IMR-90 (cell line): ENCODE results near the gene CERKL. TPM values are rescaled to one million over a fixed set of nuclear protein-coding genes. Genes with fewer than 3 reads are reported as not detected.

ENCODE experiments used
- ATAC-seq: fragments of 200-7000 bp; cut with Tn5 transposase; 2 replicates; pipeline ENCODE4 v1.9.1; 2020; ENCODE audit warnings: low read depth, mild to moderate bottlenecking, moderate library complexity
- BruUV-seq: library from RNA; stranded (reverse); fragments of 400-500 nt; replicated peaks from 2 replicates; lab custom pipeline; 2021; lab: Mats Ljungman, UMichigan
- CTCF ChIA-PET: fragments of 300-600 bp; formaldehyde crosslinking; extraction: SDS; loops from one replicate; lab custom pipeline; 2021; ENCODE audit warnings: antibody characterized with exemption; lab: Yijun Ruan, JAX
- POLR2A ChIA-PET: fragments of 300-600 bp; sonication (Branson Sonifier 250); formaldehyde crosslinking; loops from one replicate; lab custom pipeline; 2022; ENCODE audit warnings: antibody characterized with exemption; ENCODE audit not compliant: unreplicated experiment; lab: Charles Lee
- DNase-seq: peaks from one replicate; pipeline ENCODE4 v3.0.0; 2013
- H2AFZ ChIP-seq: replicated peaks from 2 replicates; pipeline ENCODE3; 2013; ENCODE audit warnings: low read length, mild to moderate bottlenecking; ENCODE audit not compliant: poor library complexity
- H2AK5ac ChIP-seq: 2 replicates; pipeline ENCODE4 v1.6.1; 2013; ENCODE audit warnings: low read depth, low read length, inconsistent platforms
- H2AK9ac ChIP-seq: replicated peaks from 2 replicates; pipeline ENCODE3; 2013; ENCODE audit warnings: mild to moderate bottlenecking, low read depth, low read length, moderate library complexity; ENCODE audit not compliant: poor library complexity
- H2BK120ac ChIP-seq: 2 replicates; pipeline ENCODE4 v1.6.1; 2013; ENCODE audit warnings: low read depth, low read length, inconsistent platforms
- H2BK15ac ChIP-seq: 3 replicates; pipeline ENCODE4 v1.6.1; 2013; ENCODE audit warnings: low read depth, low read length, inconsistent platforms
- H2BK20ac ChIP-seq: 2 replicates; pipeline ENCODE4 v1.6.1; 2013; ENCODE audit warnings: low read depth, mild to moderate bottlenecking, inconsistent platforms, low read length, moderate library complexity
- H2BK5ac ChIP-seq: 2 replicates; pipeline ENCODE4 v1.6.1; 2013; ENCODE audit warnings: mild to moderate bottlenecking, low read depth, low read length, inconsistent platforms; ENCODE audit not compliant: poor library complexity, severe bottlenecking
- H3K14ac ChIP-seq: replicated peaks from 2 replicates; pipeline ENCODE4 v1.6.1; 2013; ENCODE audit warnings: low read depth, low read length, inconsistent platforms
- H3K18ac ChIP-seq: 2 replicates; pipeline ENCODE4 v1.6.1; 2013; ENCODE audit warnings: low read depth, low read length, control low read depth
- H3K23ac ChIP-seq: 2 replicates; pipeline ENCODE4 v1.6.1; 2013; ENCODE audit warnings: low read depth, low read length, inconsistent platforms
- H3K27ac ChIP-seq: 2 replicates; pipeline ENCODE4 v1.5.1; 2013; ENCODE audit warnings: mild to moderate bottlenecking, control low read depth, low read length; ENCODE audit not compliant: insufficient read depth
- H3K27me3 ChIP-seq: 2 replicates; pipeline ENCODE4 v1.6.1; 2013; ENCODE audit warnings: low read length; ENCODE audit not compliant: control insufficient read depth, insufficient read depth
- H3K36me3 ChIP-seq: 2 replicates; pipeline ENCODE4 v1.6.1; 2013; ENCODE audit warnings: low read length, mixed read lengths; ENCODE audit not compliant: control insufficient read depth, insufficient read depth
- H3K4ac ChIP-seq: 2 replicates; pipeline ENCODE4 v1.6.1; 2013; ENCODE audit warnings: low read depth, low read length, inconsistent platforms
- H3K4me1 ChIP-seq: 2 replicates; pipeline ENCODE4 v1.6.1; 2013; ENCODE audit warnings: low read length, mixed read lengths; ENCODE audit not compliant: control insufficient read depth, insufficient read depth
- H3K4me2 ChIP-seq: 2 replicates; pipeline ENCODE4 v1.6.1; 2013; ENCODE audit warnings: low read depth, mild to moderate bottlenecking, control low read depth, low read length, moderate library complexity
- H3K4me3 ChIP-seq: 2 replicates; pipeline ENCODE4 v1.5.1; 2013; ENCODE audit warnings: low read depth, mild to moderate bottlenecking, control low read depth, low read length, moderate library complexity; ENCODE audit not compliant: insufficient read depth
- H3K56ac ChIP-seq: 2 replicates; pipeline ENCODE4 v1.6.1; 2013; ENCODE audit warnings: low read length, inconsistent platforms; ENCODE audit not compliant: insufficient read depth; ENCODE audit errors: extremely low read depth
- H3K79me1 ChIP-seq, 2 experiments: 2 replicates each; pipeline ENCODE4 v1.6.1; 2013; ENCODE audit warnings: low read length in 2 of 2, inconsistent platforms in 1 of 2, low read depth in 1 of 2
- H3K9ac ChIP-seq: 2 replicates; pipeline ENCODE4 v1.6.1; 2013; ENCODE audit warnings: low read depth, low read length, control low read depth
- H3K9me1 ChIP-seq: 2 replicates; pipeline ENCODE4 v1.6.1; 2013; ENCODE audit warnings: low read length, inconsistent platforms; ENCODE audit not compliant: insufficient read depth
- H3K9me3 ChIP-seq: 2 replicates; pipeline ENCODE4 v1.6.1; 2013; ENCODE audit warnings: low read length; ENCODE audit not compliant: control insufficient read depth, insufficient read depth
- H4K20me1 ChIP-seq: 2 replicates; pipeline ENCODE4 v1.6.1; 2013; ENCODE audit warnings: low read length, inconsistent platforms; ENCODE audit not compliant: insufficient read depth
- H4K5ac ChIP-seq: 2 replicates; pipeline ENCODE4 v1.6.1; 2013; ENCODE audit warnings: mild to moderate bottlenecking, low read depth, low read length, control low read depth
- H4K8ac ChIP-seq, 2 experiments: 2 replicates each; pipeline ENCODE4 v1.6.1; 2013; ENCODE audit warnings: low read depth in 2 of 2, low read length in 2 of 2, control low read depth in 1 of 2, inconsistent platforms in 1 of 2
- H4K91ac ChIP-seq: 2 replicates; pipeline ENCODE4 v1.6.1; 2013; ENCODE audit warnings: low read depth, low read length, inconsistent platforms; ENCODE audit not compliant: insufficient read depth
- BHLHE40 ChIP-seq: fragments of 150-350 bp; IDR thresholded peaks from 2 replicates; pipeline ENCODE4 v1.6.1; 2016; ENCODE audit warnings: mild to moderate bottlenecking, low read depth, low read length
- CEBPB ChIP-seq: IDR thresholded peaks from 2 replicates; pipeline ENCODE4 v1.6.1; 2012; ENCODE audit warnings: low read depth, low read length, improper control_type of control experiment
- CHD1 ChIP-seq: IDR thresholded peaks from 2 replicates; pipeline ENCODE4 v1.6.1; 2012; ENCODE audit warnings: low read depth, low read length, improper control_type of control experiment
- CTCF ChIP-seq: conservative IDR thresholded peaks from 2 replicates; pipeline ENCODE4 v1.5.1; 2012; ENCODE audit warnings: mild to moderate bottlenecking, low read depth, low read length, improper control_type of control experiment
- ELK1 ChIP-seq: fragments of 150-350 bp; IDR thresholded peaks from 2 replicates; pipeline ENCODE4 v1.6.1; 2016; ENCODE audit warnings: low read depth, mild to moderate bottlenecking, low read length, moderate library complexity, borderline replicate concordance
- FOS ChIP-seq: fragments of 150-350 bp; IDR thresholded peaks from 2 replicates; pipeline ENCODE4 v1.6.1; 2016; ENCODE audit warnings: low read depth, low read length
- MAFK ChIP-seq: IDR thresholded peaks from 2 replicates; pipeline ENCODE4 v1.6.1; 2012; ENCODE audit warnings: low read depth, low read length, improper control_type of control experiment
- MAZ ChIP-seq: IDR thresholded peaks from 2 replicates; pipeline ENCODE4 v1.6.1; 2012; ENCODE audit warnings: low read depth, mild to moderate bottlenecking, low read length, improper control_type of control experiment, moderate library complexity, borderline replicate concordance
- MXI1 ChIP-seq: IDR thresholded peaks from 2 replicates; pipeline ENCODE4 v1.6.1; 2012; ENCODE audit warnings: low read depth, mild to moderate bottlenecking, low read length, moderate library complexity, borderline replicate concordance
- NFE2L2 ChIP-seq: fragments of 150-350 bp; IDR thresholded peaks from 2 replicates; pipeline ENCODE4 v1.6.1; 2016; ENCODE audit warnings: low read depth, mild to moderate bottlenecking, low read length
- POLR2A ChIP-seq: IDR thresholded peaks from 2 replicates; pipeline ENCODE4 v1.6.1; 2012; ENCODE audit warnings: mild to moderate bottlenecking, low read depth, low read length
- RAD21 ChIP-seq: IDR thresholded peaks from 2 replicates; pipeline ENCODE4 v1.6.1; 2012; ENCODE audit warnings: low read length, improper control_type of control experiment
- RCOR1 ChIP-seq: IDR thresholded peaks from 2 replicates; pipeline ENCODE4 v1.6.1; 2012; ENCODE audit warnings: mild to moderate bottlenecking, low read length, improper control_type of control experiment; ENCODE audit not compliant: insufficient replicate concordance
- RFX5 ChIP-seq: IDR thresholded peaks from 2 replicates; pipeline ENCODE4 v1.8.0; 2012; ENCODE audit warnings: low read depth, mild to moderate bottlenecking, low read length, moderate library complexity
- SMC3 ChIP-seq: fragments of 150-350 bp; IDR thresholded peaks from 2 replicates; pipeline ENCODE4 v1.6.1; 2016; ENCODE audit warnings: low read depth, mild to moderate bottlenecking, antibody characterized with exemption, low read length, moderate library complexity
- USF2 ChIP-seq: fragments of 150-350 bp; IDR thresholded peaks from 2 replicates; pipeline ENCODE4 v1.6.1; 2017; ENCODE audit warnings: mild to moderate bottlenecking, antibody characterized with exemption, low read length, low read depth
- WGBS, 2 experiments: methylation state at CpG; one replicate each; pipeline versions ENCODE4 v1.1.5 to v1.1.7; 2013; ENCODE audit warnings: missing lambda C conversion rate in 2 of 2; ENCODE audit not compliant: insufficient read length in 1 of 2; ENCODE audit errors: extremely low coverage in 2 of 2; 5-methylcytosine and 5-hydroxymethylcytosine counted together
- dilution Hi-C: fragments of 300-500 bp; cut with HindIII; formaldehyde crosslinking; loops from one replicate; pipeline ENCODE4 v1.14.3; 2018; ENCODE audit warnings: low sequenced_read_pairs; ENCODE audit not compliant: unreplicated experiment
- in situ Hi-C: fragments of 300-500 bp; cut with MboI; formaldehyde crosslinking; loops from 3 replicates; pipeline ENCODE4 v1.14.3; 2019; ENCODE audit warnings: low sequenced_read_pairs, inconsistent platforms, mixed read lengths
- intact Hi-C: fragments of 100-400 bp; cut with micrococcal nuclease; formaldehyde crosslinking; loops from 2 replicates; pipeline ENCODE4 v1.10.0; 2022
- polyA plus RNA-seq, 3 experiments: library from polyadenylated mRNA; depleted of rRNA; stranded (reverse); fragments of >200 nt; gene quantifications; 2 replicates each; pipeline ENCODE4 v1.2.3, GENCODE V29; 2012; ENCODE audit warnings: low replicate concordance in 1 of 3
- total RNA-seq: library from RNA; depleted of rRNA; stranded (reverse); fragments of >200 nt; gene quantifications from 2 replicates; pipeline ENCODE4 v1.2.3, GENCODE V29; 2012

CERKL gene
- total and polyA plus RNA-seq, 2 of the 4 experiments (the other 2 are of a cell fraction) = under 0.01 TPM; not detected in 1

GRCh38 chr2:181698223-181698622 is 41.3 kb upstream of the CERKL start:
- DNase-seq (no peak), ATAC-seq (no peak)
- WGBS, 2 experiments = no CpG with 5 or more reads among the region's 1 CpG
- H3K9me1 ChIP-seq = no peaks in the 10 kb centered on the region
- in situ Hi-C loops (no loop called here), dilution Hi-C loops (no loop called here), intact Hi-C loops (no loop called here)
- H2AK9ac ChIP-seq = no peak overlapping the region
- H3K56ac ChIP-seq = no peak overlapping the region
- no peak overlapping the region for H3K4ac ChIP-seq
- no TSS peak for BruUV-seq
- H3K79me1 ChIP-seq = no peaks in the 10 kb centered on the region
- H4K5ac ChIP-seq = no peak overlapping the region
- H3K4me3 ChIP-seq = no peak overlapping the region
- H3K27me3 ChIP-seq = peaks cover 2% of the 10 kb centered on the region; the same call in 1 of the 2 replicates
- no peak overlapping the region for H3K14ac ChIP-seq
- H3K36me3 ChIP-seq = no peaks in the 10 kb centered on the region
- ChIA-PET CTCF (interaction anchor here (0.7 kb wide), 1 partner anchor 1594 kb away, joined by 3 read pairs; no protein-coding TSS in a partner anchor), POLR2A (no interaction called here)
- H2BK5ac ChIP-seq = no peak overlapping the region
- TF ChIP-seq NFE2L2 (no peak), USF2 (no peak), CEBPB (no peak), RFX5 (no peak), CTCF (no peak), MAZ (no peak), BHLHE40 (no peak), SMC3 (no peak), CHD1 (no peak), RCOR1 (no peak), MAFK (no peak), POLR2A (no peak), RAD21 (no peak), FOS (no peak), MXI1 (no peak), ELK1 (no peak)
- H3K27ac ChIP-seq = no peak overlapping the region
- no peak overlapping the region for H3K9ac ChIP-seq
- no peak overlapping the region for H4K91ac ChIP-seq
- no peaks in the 10 kb centered on the region for H3K9me3 ChIP-seq
- H2AFZ ChIP-seq = no peak overlapping the region
- no peak overlapping the region for H3K18ac ChIP-seq
- H2BK120ac ChIP-seq = no peak overlapping the region
- H3K4me1 ChIP-seq = no peaks in the 10 kb centered on the region
- H3K23ac ChIP-seq = no peak overlapping the region
- H4K20me1 ChIP-seq = no peaks in the 10 kb centered on the region
- H2BK20ac ChIP-seq = no peak overlapping the region
- H4K8ac ChIP-seq = no peak overlapping the region
- no peak overlapping the region for H2AK5ac ChIP-seq
- no peak overlapping the region for H3K4me2 ChIP-seq
- no peak overlapping the region for H2BK15ac ChIP-seq
